Measurements from ENCODE around the gene LZTS2.
A peak's percentile ranks its signal among the peaks of the same experiment; 100 is the strongest.

The LZTS2 gene

GRCh38 chr10:101007099-101007711, 7.6 kb downstream of the LZTS2 start:
- TF ChIP-seq CTCF (IDR thresholded peaks at IDR 0.05; ENCODE audit: low read depth, low read length) = no peak
- no peak overlapping the region for H3K4me3 ChIP-seq (ENCODE audit: low read depth, low read length)

- TF ChIP-seq CTCF (IDR thresholded peaks at IDR 0.05; ENCODE audit: low read depth, low read length) = no peak
- H3K4me3 ChIP-seq (ENCODE audit: low read depth, low read length) = no peak overlapping the region
These were observed 8.6 kb downstream of the LZTS2 start for GRCh38 chr10:101007915-101008822.

GRCh38 chr10:101008823-101009423, 9.3 kb downstream of the LZTS2 start:
- no peak for TF ChIP-seq CTCF (IDR thresholded peaks at IDR 0.05; ENCODE audit: low read depth, low read length)

GRCh38 chr10:101010329-101010728, 10.7 kb downstream of the LZTS2 start:
- no peak for TF ChIP-seq CTCF (IDR thresholded peaks at IDR 0.05; ENCODE audit: low read depth, low read length)
- H3K4me3 ChIP-seq (ENCODE audit: low read depth, low read length) = no peak overlapping the region

More at GRCh38 chr10:101008823-101009423, 9.3 kb downstream of the LZTS2 start:
- H3K4me3 ChIP-seq (ENCODE audit: low read depth, low read length) = no peak overlapping the region

GRCh38 chr10:101011517-101012423, 12.2 kb downstream of the LZTS2 start:
- no peak overlapping the region for H3K4me3 ChIP-seq (ENCODE audit: low read depth, low read length)
- TF ChIP-seq CTCF (IDR thresholded peaks at IDR 0.05; ENCODE audit: low read depth, low read length) = peak; percentile 32; the same call in 1 of the 2 replicates

- no peak overlapping the region for H3K4me3 ChIP-seq (ENCODE audit: low read depth, low read length)
- TF ChIP-seq CTCF (IDR thresholded peaks at IDR 0.05; ENCODE audit: low read depth, low read length) = peak; percentile 83
These were observed 13.1 kb downstream of the LZTS2 start for GRCh38 chr10:101012525-101013364.
